ENCODE measurements around the gene PRF1. TPM values are rescaled to one million over a fixed set of nuclear protein-coding genes. Genes with fewer than 3 reads are reported as not detected.
"Not testable (repeated sequence)": the region's sequence is repeated elsewhere in the genome, so short reads cannot be mapped to it uniquely, and the experiment has no call there.

Gene PRF1
- total RNA-seq, 1 donor from 2014 or later = 1.1 TPM

DNA sequence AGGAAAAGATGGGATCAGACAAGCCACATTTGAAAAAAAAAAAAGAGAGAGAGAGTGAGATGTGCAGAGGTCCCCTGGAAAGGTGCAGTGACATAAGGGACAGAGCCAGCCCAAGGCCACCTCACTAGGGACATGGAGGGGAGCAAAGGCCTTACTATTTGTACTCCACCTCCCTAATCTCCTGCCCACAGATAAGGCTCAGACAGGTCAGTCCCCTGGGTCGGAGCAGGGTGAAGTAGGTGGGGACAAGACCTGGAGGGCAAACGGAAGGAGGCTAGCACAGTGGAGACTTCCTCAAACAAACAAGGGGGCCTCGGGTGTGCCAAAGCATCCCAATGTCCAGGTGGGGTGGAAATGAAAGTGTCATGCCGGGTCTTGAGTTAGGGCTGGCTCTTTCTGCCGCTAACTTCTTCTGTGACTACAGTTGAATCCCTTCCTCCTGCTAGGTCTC lies 7.0 kb downstream of the PRF1 start:
- DNase-seq (ENCODE audit: low spot score) = no peak
- ATAC-seq = no peak

GRCh38 chr10:70594161-70594560 lies 8.4 kb downstream of the PRF1 start:
- ATAC-seq (no peak), DNase-seq (ENCODE audit: low spot score) (no peak)

DNA sequence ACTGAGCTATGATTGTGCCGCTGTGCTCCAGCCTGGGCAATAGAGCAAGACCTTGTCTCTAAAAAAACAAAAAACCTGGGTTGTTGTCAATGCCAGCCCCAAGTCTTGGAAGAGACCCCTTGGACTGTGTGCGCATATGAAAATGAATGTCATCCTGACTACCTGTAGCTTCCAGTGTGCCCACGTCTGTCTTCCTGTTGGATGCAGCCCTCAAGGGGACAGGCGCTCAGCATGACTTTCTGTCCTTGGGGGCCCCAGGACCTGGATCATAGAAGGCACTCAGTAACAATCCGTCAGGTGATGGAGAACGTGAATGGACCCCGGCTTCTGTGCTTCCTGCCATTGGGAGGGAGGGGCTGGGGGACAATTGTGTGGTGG lies 9.0 kb downstream of the PRF1 start:
- ATAC-seq = no peak
- DNase-seq (ENCODE audit: low spot score) = no peak

DNA sequence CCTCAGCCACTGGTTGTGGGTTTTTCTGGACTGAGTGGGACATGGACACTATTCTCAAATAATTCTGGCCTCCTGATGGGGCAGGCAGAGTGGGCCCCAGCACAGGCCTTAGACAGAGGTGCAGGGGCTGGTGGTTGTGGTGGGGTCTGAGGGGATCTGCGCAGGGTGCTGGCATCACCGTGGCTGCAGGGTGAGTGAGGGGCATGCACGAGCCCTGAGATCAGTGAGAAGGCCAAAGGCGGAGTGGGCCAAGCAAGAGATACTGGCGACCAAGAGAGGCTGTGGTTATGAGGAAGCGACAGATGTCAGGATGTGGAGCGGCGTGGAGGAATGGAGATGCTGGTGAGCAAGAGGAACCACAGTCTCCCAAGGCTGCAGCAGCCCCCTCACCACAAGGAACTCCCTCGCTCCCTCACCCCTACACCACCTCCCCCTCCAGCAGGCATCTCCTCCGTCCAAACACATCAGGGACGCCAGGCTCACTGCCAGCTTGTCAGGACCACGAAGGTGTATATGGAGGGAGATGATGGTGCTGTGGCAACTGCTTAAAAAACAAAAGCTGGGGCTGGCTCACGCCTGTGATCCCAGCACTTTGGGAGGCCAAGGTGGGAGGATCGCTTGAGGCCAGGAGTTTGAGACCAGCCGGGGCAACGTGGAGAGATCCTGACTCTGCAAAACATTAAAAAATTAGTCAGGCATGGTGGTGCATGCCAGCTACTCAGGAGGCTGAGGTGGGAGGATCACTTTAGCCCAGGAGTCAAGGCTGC lies 9.6 kb downstream of the PRF1 start:
- DNase-seq (ENCODE audit: low spot score) (peak; percentile 28), ATAC-seq (no peak)

- no peak for ATAC-seq
- peak; percentile 8 for DNase-seq (ENCODE audit: low spot score)
Measured at GRCh38 chr10:70592186-70592735, 10.3 kb downstream of the PRF1 start.

GRCh38 chr10:70590655-70591416 lies 11.7 kb downstream of the PRF1 start:
- DNase-seq (ENCODE audit: low spot score) = peak; percentile 19
- no peak for ATAC-seq

- DNase-seq (ENCODE audit: low spot score) (peak; percentile 24), ATAC-seq (no peak)
Measured at GRCh38 chr10:70589762-70590654, 12.5 kb downstream of the PRF1 start.

DNA sequence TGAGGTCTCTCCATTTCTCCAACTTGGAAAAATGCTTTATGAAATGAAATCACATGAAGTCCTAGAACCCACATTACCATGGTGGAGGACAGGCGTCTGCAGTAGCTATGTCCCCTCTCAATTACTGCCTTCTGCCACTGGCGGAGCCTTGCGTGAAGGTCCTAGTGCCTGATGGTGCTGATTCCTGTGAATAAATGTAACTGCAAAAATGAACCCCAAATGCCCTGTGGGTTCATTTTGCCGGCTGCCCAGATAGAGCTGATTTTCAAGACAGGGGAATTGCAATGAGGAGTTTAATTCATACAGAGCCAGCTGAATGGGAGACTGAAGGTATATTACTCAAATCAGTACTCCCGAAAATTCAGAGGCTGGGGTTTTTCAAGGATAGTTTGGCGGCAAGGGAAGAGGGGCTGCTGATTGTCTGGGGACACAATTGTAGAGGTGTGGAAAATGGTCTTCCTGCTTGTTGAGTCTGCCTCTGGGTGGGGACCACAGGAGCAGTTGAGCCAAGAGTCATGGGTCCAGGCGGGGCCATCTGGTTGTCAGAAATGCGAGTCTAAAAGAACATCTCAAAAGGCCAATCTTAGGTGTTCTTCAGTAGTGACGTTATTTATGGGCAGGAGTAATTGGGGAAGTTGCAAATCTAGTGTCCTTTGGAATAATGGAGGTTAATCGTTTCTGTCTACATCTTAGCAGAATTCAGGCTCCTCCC lies 13.5 kb downstream of the PRF1 start:
- no peak for ATAC-seq
- peak; percentile 23 for DNase-seq (ENCODE audit: low spot score)

DNA sequence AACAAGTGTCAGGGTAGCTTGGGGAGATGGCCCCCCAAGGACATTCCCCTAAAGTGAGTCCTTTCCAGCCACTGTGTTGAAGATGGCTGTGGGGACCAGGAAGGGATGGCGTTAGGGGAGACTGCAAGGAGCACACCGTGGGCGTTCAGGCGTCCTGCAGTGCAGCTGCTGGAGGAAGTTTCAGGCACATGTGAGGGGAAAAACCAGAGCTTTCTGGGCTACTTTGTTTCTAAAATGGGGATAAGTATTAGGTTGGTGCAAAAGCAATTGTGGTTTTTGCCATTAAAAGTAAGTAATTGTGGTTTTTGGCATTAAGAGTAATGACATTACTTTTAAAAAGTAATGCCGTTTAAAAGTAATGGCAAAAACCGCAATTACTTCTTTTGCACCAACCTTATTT lies 14.3 kb downstream of the PRF1 start:
- DNase-seq (ENCODE audit: low spot score) = peak; percentile 11
- no peak for ATAC-seq

DNA sequence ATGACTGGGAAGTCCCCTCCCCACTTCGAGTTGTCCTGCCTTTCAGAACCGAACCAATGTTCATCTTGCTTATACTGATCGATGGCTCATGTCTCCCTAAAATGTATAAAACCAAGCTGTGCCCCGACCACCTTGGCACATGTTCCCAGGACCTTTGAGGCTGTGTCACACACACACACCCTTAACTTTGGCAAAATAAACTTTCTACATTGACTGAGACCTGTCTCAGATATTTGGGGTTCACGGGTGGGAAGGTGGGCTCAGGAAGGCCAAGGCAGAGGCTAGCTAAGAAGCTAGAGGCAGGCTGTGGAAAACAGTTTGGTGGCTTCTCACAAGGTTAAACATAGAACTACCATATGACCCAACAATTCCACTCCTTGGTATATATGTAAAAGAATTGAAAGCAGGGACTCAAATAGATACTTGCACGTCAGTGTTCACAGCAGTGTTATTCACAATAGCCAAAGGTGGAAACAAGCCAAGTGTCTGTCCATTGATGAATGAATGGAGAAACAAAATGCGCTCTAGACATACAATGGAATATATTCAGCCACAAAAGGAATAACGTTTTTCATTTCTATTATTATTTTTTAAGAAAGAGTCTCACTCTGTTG lies 15.4 kb downstream of the PRF1 start:
- ATAC-seq (no peak), DNase-seq (ENCODE audit: low spot score) (no peak)

DNA sequence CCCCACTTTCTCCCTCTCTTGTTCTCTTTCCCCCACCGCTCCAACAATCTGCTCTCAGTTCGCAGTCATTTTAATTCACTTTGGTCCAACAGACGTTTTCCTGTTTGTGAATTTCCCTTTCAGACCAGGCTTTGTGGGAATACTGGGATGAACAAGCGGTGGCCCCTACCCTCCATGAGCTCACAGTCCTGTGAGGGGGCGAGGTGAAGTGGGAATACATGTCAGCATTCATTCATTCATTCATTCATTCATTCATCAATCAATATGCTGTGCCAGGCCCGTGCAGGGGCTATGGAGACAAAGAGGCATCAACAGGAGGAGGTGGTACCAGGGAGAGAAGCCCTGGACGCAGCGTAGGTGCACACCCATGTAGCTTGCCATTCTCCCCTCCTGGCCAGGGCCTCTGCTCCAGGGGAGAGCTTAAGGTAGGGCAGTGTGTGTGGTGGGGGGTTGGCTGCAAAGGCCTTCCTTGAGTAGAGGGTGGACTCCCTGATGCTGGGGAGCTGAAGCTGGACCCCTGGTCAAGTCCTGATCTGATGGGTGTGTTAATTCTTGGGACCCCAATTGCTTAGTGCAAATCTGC lies 16.1 kb downstream of the PRF1 start:
- no peak for ATAC-seq

DNA sequence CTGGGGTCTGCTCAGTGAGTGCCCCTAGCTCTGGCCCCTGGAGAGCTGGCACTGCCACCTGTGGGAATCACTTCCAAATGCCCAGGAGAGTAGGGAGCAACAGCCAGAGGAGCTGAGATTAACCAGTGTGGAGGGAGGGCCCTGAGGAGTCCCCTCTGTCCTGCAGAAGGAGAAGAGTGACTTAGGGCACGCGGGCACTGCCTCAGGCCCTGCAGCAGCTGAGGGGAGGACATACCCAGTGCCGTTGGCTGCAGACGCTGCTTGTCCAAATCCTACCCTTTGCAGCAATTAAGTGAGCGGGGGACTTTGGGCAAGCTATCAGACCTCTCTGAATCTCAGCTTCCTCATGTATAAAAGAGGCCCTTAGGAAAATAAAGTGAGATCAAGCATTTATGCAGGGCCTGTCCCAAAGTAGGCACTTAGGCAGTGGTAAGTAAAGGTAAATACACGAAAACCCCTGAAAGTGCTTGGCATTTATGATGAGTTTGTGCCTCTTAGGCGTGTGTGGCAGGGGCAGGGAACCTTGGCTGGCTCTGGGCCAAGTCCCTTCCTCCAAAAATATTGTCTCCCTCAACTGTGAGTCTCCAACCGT lies 16.9 kb downstream of the PRF1 start:
- DNase-seq (ENCODE audit: low spot score) (no peak), ATAC-seq (no peak)

More for the DNA sequence above, 16.1 kb downstream of the PRF1 start:
- DNase-seq (ENCODE audit: low spot score) = no peak

DNA sequence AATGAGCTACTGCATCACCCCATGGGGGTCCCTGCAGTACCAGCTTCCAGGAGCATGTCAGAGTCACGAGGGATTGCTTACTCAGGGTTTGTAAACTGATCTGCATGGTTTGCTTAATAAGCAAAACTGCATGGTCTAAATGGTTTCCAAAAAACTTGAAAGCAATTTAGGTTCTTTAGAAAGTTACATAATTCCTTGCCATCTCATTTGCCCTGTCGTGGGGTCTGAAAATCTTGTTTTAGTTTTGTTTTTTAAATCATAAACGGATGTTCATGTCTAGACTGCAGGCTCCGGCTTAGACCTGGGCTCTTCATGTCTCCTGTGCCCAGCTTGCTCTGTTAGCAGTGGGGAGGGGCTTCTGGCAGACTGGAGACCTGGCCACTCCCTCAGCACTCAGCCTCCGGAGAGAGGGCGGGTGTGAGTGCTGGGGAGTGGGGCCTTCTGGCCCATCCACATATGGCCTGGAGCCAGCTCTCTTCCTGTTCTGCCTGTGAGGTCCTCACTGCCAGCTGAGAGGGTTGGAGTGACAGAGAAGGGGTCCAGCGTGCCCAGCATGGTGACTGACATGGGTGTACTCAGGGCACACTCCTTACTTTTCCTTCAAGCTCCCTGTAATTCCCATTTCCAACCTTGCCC lies 17.5 kb downstream of the PRF1 start:
- ATAC-seq (no peak), DNase-seq (ENCODE audit: low spot score) (no peak)

- no peak for DNase-seq (ENCODE audit: low spot score)
- ATAC-seq = no peak
Measured at GRCh38 chr10:70584366-70584765, 18.2 kb downstream of the PRF1 start.

- DNase-seq (ENCODE audit: low spot score) (no peak), ATAC-seq (no peak)
Measured at GRCh38 chr10:70583669-70584037, 18.9 kb downstream of the PRF1 start.

DNA sequence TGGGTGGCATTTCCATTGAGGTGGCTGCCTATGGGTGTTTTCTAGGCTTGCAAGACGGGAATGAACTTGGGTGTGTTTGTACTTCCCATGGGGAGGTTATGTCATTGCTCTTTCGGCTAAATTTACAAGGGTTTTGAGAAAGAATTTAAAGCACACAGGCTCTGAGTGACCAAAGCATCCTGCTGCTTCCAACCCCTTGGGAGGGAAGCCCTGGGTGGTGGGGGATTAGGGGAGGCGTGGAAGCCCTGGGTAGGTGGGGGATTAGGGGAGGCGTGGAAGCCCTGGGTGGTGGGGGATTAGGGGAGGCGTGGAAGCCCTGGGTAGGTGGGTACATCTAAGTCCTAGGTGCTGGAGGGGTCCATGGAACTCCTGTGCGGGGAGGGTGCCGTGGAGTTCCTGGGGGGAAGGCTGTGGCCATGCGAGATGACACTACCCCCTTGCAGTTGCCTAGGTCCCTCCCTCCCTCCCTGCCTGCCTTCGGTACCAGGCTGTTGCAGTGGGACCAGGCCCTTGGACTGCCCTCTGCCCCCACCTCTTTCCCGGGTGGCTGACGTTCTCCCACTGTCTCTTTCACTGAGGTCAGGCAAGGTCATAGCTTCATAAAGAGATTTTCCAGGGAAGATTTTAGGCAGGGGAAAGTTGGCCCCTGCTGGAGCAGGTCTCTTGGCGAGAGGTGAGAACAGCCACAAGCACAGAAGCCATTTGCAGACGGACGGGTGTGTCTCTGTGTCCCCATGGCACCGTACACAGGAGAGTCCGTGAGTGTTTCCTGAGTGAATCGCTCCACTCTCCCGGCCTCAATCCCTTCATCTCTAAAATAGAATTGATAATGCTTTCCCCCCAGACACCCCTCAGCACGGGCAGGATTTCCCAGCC lies 19.5 kb downstream of the PRF1 start:
- DNase-seq (ENCODE audit: low spot score) = no peak
- no peak for ATAC-seq

- not testable (repeated sequence) for DNase-seq (ENCODE audit: low spot score); ATAC-seq
Measured at GRCh38 chr10:70581176-70581575, 21.4 kb downstream of the PRF1 start.

All from left lobe of liver (tissue), 2 donors.